Measurements from ENCODE around the gene RPL28.
A peak's percentile ranks its signal among the peaks of the same experiment; 100 is the strongest.

The RPL28 gene

DNA sequence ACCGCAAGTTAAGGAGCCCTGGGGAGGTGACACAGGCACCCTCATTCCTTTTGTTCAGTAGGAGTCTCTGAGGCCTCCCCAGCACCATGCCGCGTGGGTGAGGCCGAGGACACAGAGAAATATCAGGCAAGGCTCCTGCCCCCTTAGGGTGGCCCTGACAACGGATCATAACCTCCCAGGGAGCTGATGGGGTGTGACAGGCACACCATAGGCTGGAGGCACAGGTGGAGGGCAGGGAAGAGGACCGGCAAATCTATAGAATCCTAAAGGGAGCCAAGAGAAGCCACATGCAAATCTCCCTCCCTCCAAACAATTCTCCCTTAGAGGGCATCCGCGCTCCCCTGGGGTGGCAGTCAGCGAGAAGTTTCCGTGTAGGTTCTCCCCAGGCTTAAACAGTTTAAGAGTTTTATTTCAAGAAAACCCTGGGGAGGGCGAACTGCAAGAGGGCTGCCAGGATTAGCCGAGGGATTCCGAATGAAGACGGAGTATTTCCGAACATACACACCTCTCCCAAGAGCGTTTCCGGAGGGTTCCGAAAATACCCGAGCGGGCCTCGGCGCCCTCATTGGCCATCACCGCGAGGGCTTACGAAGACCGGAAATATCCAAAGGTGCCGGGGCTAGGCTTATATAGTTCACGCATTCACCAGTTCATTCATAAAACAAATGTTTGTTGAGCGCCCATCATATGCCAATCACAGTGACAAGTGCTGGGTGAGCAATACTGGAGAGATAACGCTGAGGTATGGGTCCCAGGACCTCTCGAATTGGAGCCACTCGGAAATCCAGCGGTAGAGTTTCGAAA lies 610 bp upstream of the RPL28 start:
- H3K23ac ChIP-seq (ENCODE audit: low read length): no peak overlapping the region
- H3K27ac ChIP-seq (ENCODE audit: low read depth, low read length): peak overlapping the region; percentile 88
- H3K4me2 ChIP-seq (ENCODE audit: low read length): peak overlapping the region; percentile 71
- H2AFZ ChIP-seq (ENCODE audit: insufficient read depth, low read length, poor library complexity): peak overlapping the region; percentile 1
- no peaks in the 10 kb centered on the region for H3K9me3 ChIP-seq (ENCODE audit: insufficient read depth, low read depth, low read length)
- peak; percentile 97 to 99 for DNase-seq
- no peak overlapping the region for H3K4me3 ChIP-seq (ENCODE audit: low read depth, low read length)
- peak overlapping the region; percentile 45 for H3K14ac ChIP-seq (ENCODE audit: low read length)
- peaks cover 28% of the 10 kb centered on the region for H3K79me2 ChIP-seq (ENCODE audit: control insufficient read depth, insufficient read depth, low read length, poor library complexity)
- peak overlapping the region; percentile 68 for H3K4ac ChIP-seq (ENCODE audit: low read depth, low read length)
- peaks cover 37% of the 10 kb centered on the region in 2 experiments for H3K36me3 ChIP-seq (ENCODE audit: control insufficient read depth in 1 of 2, insufficient read depth in 2 of 2, low read length in 2 of 2)
- H3K4me1 ChIP-seq (ENCODE audit: control insufficient read depth in 1 of 2, insufficient read depth in 2 of 2, low read length in 2 of 2): peaks cover 37% of the 10 kb centered on the region in 2 experiments
- peak overlapping the region; percentile 61 for H2AK5ac ChIP-seq (ENCODE audit: low read length)
- no peak overlapping the region for H3K18ac ChIP-seq (ENCODE audit: low read length)
- peak overlapping the region; percentile 92 for H4K8ac ChIP-seq (ENCODE audit: low read depth, low read length)
- peak overlapping the region; percentile 83 for H2BK120ac ChIP-seq (ENCODE audit: insufficient read depth, low read length, poor library complexity)
- no peaks in the 10 kb centered on the region for H3K27me3 ChIP-seq (ENCODE audit: insufficient read depth, low read length)
- no CpG with 5 or more reads among the region's 34 CpGs for WGBS (ENCODE audit: extremely low coverage, insufficient coverage, insufficient read length)
- H3K79me1 ChIP-seq (ENCODE audit: low read length): peaks cover 16% of the 10 kb centered on the region
- peak overlapping the region; percentile 3 for H4K12ac ChIP-seq (ENCODE audit: low read depth, low read length)
- H2BK5ac ChIP-seq (ENCODE audit: low read depth, low read length, poor library complexity): peak overlapping the region; percentile 43
- H3K9ac ChIP-seq (ENCODE audit: low read length): peak overlapping the region; percentile 73
- H2BK12ac ChIP-seq (ENCODE audit: low read length): peak overlapping the region; percentile 15
- H4K91ac ChIP-seq (ENCODE audit: low read depth, low read length): peak overlapping the region; percentile 86

DNA sequence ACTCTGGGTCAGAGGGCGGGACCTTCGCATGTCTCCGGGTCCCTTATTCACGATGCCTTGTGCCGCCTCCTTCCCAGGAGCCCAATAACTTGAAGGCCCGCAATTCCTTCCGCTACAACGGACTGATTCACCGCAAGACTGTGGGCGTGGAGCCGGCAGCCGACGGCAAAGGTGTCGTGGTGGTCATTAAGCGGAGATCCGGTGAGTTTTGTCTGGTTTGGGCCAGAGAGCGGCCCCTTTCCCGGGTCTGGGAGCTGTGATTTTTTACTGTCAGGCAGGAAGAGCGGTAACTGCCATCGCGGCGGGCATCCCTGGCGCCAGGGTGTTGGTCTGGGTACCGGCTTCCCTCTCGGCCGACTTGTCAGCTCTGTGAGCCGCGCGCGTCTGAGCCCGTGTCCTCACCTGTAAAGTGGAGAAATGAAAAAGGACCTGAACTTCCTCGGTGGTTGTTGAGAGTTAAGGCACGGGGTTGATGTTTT lies 800 bp downstream of the RPL28 start:
- peaks cover 37% of the 10 kb centered on the region in 2 experiments for H3K4me1 ChIP-seq (ENCODE audit: control insufficient read depth in 1 of 2, insufficient read depth in 2 of 2, low read length in 2 of 2)
- H3K36me3 ChIP-seq (ENCODE audit: control insufficient read depth in 1 of 2, insufficient read depth in 2 of 2, low read length in 2 of 2): peaks cover 46 to 47% of the 10 kb centered on the region in 2 experiments
- H3K27ac ChIP-seq (ENCODE audit: low read depth, low read length): peak overlapping the region; percentile 4
- H4K8ac ChIP-seq (ENCODE audit: low read depth, low read length): no peak overlapping the region
- no peaks in the 10 kb centered on the region for H3K9me3 ChIP-seq (ENCODE audit: insufficient read depth, low read depth, low read length)
- no peaks in the 10 kb centered on the region for H3K27me3 ChIP-seq (ENCODE audit: insufficient read depth, low read length)
- peaks cover 16% of the 10 kb centered on the region for H3K79me1 ChIP-seq (ENCODE audit: low read length)
- peak overlapping the region; percentile 93 for H3K4me3 ChIP-seq (ENCODE audit: low read depth, low read length)
- H4K91ac ChIP-seq (ENCODE audit: low read depth, low read length): peak overlapping the region; percentile 15
- peak overlapping the region; percentile 98 for H3K4ac ChIP-seq (ENCODE audit: low read depth, low read length)
- peak overlapping the region; percentile 94 for H3K14ac ChIP-seq (ENCODE audit: low read length)
- H3K4me2 ChIP-seq (ENCODE audit: low read length): peak overlapping the region; percentile 83
- H2BK12ac ChIP-seq (ENCODE audit: low read length): no peak overlapping the region
- peaks cover 28% of the 10 kb centered on the region for H3K79me2 ChIP-seq (ENCODE audit: control insufficient read depth, insufficient read depth, low read length, poor library complexity)
- DNase-seq: peak; percentile 67 to 71
- H2BK120ac ChIP-seq (ENCODE audit: insufficient read depth, low read length, poor library complexity): peak overlapping the region; percentile 37
- no peak overlapping the region for H3K23ac ChIP-seq (ENCODE audit: low read length)
- peak overlapping the region; percentile 84 for H3K9ac ChIP-seq (ENCODE audit: low read length)
- H4K12ac ChIP-seq (ENCODE audit: low read depth, low read length): no peak overlapping the region
- H2AFZ ChIP-seq (ENCODE audit: insufficient read depth, low read length, poor library complexity): no peak overlapping the region
- H2BK5ac ChIP-seq (ENCODE audit: low read depth, low read length, poor library complexity): no peak overlapping the region
- WGBS (ENCODE audit: extremely low coverage, insufficient coverage, insufficient read length): no CpG with 5 or more reads among the region's 33 CpGs
- H3K18ac ChIP-seq (ENCODE audit: low read length): peak overlapping the region; percentile 94
- H2AK5ac ChIP-seq (ENCODE audit: low read length): peak overlapping the region; percentile 77

DNA sequence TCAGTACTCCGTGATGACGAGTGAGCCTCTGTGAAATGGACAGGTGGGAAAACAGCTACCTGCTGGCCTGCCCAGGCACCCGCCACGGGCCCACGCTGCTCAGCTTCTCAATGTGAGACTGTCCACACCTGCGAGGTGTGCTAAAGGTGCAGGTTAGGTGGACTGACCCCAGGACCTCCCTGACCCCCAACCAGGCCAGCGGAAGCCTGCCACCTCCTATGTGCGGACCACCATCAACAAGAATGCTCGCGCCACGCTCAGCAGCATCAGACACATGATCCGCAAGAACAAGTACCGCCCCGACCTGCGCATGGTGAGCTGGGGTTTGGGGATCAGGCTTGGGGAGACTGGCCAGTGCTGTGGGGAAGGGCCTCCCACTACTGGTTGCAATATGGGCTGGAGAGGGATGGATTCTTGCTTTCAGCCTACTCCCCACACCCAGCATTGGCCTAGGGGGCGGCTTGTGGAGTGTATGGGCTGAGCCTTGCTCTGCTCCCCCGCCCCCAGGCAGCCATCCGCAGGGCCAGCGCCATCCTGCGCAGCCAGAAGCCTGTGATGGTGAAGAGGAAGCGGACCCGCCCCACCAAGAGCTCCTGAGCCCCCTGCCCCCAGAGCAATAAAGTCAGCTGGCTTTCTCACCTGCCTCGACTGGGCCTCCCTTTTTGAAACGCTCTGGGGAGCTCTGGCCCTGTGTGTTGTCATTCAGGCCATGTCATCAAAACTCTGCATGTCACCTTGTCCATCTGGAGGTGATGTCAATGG lies 2.2 kb downstream of the RPL28 start:
- H3K14ac ChIP-seq (ENCODE audit: low read length): no peak overlapping the region
- H3K4me3 ChIP-seq (ENCODE audit: low read depth, low read length): peak overlapping the region; percentile 35
- peak overlapping the region; percentile 38 for H3K4ac ChIP-seq (ENCODE audit: low read depth, low read length)
- no peaks in the 10 kb centered on the region for H3K27me3 ChIP-seq (ENCODE audit: insufficient read depth, low read length)
- peaks cover 37 to 44% of the 10 kb centered on the region in 2 experiments for H3K4me1 ChIP-seq (ENCODE audit: control insufficient read depth in 1 of 2, insufficient read depth in 2 of 2, low read length in 2 of 2)
- no peak overlapping the region for H2BK12ac ChIP-seq (ENCODE audit: low read length)
- H2BK5ac ChIP-seq (ENCODE audit: low read depth, low read length, poor library complexity): no peak overlapping the region
- no peak for DNase-seq
- H4K91ac ChIP-seq (ENCODE audit: low read depth, low read length): no peak overlapping the region
- H3K79me1 ChIP-seq (ENCODE audit: low read length): peaks cover 16% of the 10 kb centered on the region
- no peak overlapping the region for H2AK5ac ChIP-seq (ENCODE audit: low read length)
- no peak overlapping the region for H3K27ac ChIP-seq (ENCODE audit: low read depth, low read length)
- no CpG with 5 or more reads among the region's 24 CpGs for WGBS (ENCODE audit: extremely low coverage, insufficient coverage, insufficient read length)
- H3K4me2 ChIP-seq (ENCODE audit: low read length): peak overlapping the region; percentile 83
- no peak overlapping the region for H4K8ac ChIP-seq (ENCODE audit: low read depth, low read length)
- H3K18ac ChIP-seq (ENCODE audit: low read length): peak overlapping the region; percentile 9
- H3K36me3 ChIP-seq (ENCODE audit: control insufficient read depth in 1 of 2, insufficient read depth in 2 of 2, low read length in 2 of 2): peaks cover 46 to 47% of the 10 kb centered on the region in 2 experiments
- no peaks in the 10 kb centered on the region for H3K9me3 ChIP-seq (ENCODE audit: insufficient read depth, low read depth, low read length)
- H3K23ac ChIP-seq (ENCODE audit: low read length): no peak overlapping the region
- H4K12ac ChIP-seq (ENCODE audit: low read depth, low read length): no peak overlapping the region
- no peak overlapping the region for H2AFZ ChIP-seq (ENCODE audit: insufficient read depth, low read length, poor library complexity)
- H3K79me2 ChIP-seq (ENCODE audit: control insufficient read depth, insufficient read depth, low read length, poor library complexity): peaks cover 28% of the 10 kb centered on the region
- H3K9ac ChIP-seq (ENCODE audit: low read length): peak overlapping the region; percentile 50
- H2BK120ac ChIP-seq (ENCODE audit: insufficient read depth, low read length, poor library complexity): no peak overlapping the region

DNA sequence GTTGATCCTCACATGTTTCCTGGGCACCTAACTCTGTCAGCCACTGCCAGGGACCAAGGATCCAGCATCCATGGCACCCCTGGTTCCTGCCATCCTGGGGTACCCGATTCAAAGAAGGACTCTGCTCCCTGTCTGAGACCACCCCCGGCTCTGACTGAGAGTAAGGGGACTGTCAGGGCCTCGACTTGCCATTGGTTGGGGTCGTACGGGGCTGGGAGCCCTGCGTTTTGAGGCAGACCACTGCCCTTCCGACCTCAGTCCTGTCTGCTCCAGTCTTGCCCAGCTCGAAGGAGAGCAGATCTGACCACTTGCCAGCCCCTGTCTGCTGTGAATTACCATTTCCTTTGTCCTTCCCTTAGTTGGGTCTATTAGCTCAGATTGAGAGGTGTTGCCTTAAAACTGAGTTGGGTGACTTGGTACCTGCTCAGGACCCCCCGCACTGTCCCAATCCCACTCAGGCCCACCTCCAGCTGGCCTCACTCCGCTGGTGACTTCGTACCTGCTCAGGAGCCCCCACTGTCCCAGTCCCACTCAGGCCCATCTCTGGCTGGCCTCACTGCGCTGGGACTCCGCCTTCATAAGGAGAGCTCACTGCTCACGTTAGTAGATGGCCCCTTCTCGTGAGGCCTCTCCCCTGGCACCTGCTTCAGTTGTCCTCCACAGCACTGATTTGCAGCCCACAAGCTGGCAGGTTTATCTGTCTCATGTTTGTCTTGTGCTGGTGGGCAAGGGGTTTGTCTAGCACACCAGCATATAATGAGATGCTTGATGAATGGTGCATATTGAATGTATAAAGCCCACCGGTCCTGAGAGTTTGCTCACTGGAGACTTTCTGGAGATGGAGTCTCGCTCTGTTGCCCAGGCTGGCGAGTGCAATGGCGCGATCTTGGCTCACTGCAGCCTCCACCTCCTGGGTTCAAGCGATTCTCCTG lies 3.9 kb downstream of the RPL28 start:
- Histone ChIP-seq H2AK5ac (ENCODE audit: low read length) (no peak overlapping the region), H2AFZ (ENCODE audit: insufficient read depth, low read length, poor library complexity) (no peak overlapping the region), H3K36me3 (ENCODE audit: control insufficient read depth in 1 of 2, insufficient read depth in 2 of 2, low read length in 2 of 2) (peaks cover 46 to 47% of the 10 kb centered on the region in 2 experiments), H3K9ac (ENCODE audit: low read length) (no peak overlapping the region), H2BK120ac (ENCODE audit: insufficient read depth, low read length, poor library complexity) (no peak overlapping the region), H3K4me1 (ENCODE audit: control insufficient read depth in 1 of 2, insufficient read depth in 2 of 2, low read length in 2 of 2) (peaks cover 27 to 34% of the 10 kb centered on the region in 2 experiments), H3K79me1 (ENCODE audit: low read length) (peaks cover 9% of the 10 kb centered on the region), H2BK5ac (ENCODE audit: low read depth, low read length, poor library complexity) (no peak overlapping the region), H3K27me3 (ENCODE audit: insufficient read depth, low read length) (no peaks in the 10 kb centered on the region), H4K12ac (ENCODE audit: low read depth, low read length) (no peak overlapping the region), H3K14ac (ENCODE audit: low read length) (no peak overlapping the region), H3K4me2 (ENCODE audit: low read length) (no peak overlapping the region), H4K91ac (ENCODE audit: low read depth, low read length) (no peak overlapping the region), H2BK12ac (ENCODE audit: low read length) (no peak overlapping the region), H3K23ac (ENCODE audit: low read length) (no peak overlapping the region), H3K27ac (ENCODE audit: low read depth, low read length) (no peak overlapping the region), H3K9me3 (ENCODE audit: insufficient read depth, low read depth, low read length) (no peaks in the 10 kb centered on the region), H3K4ac (ENCODE audit: low read depth, low read length) (no peak overlapping the region), H3K79me2 (ENCODE audit: control insufficient read depth, insufficient read depth, low read length, poor library complexity) (peaks cover 24% of the 10 kb centered on the region), H4K8ac (ENCODE audit: low read depth, low read length) (no peak overlapping the region), H3K4me3 (ENCODE audit: low read depth, low read length) (no peak overlapping the region), H3K18ac (ENCODE audit: low read length) (no peak overlapping the region)
- no CpG with 5 or more reads among the region's 21 CpGs for WGBS (ENCODE audit: extremely low coverage, insufficient coverage, insufficient read length)
- no peak for DNase-seq
